ENCODE data around the gene C2CD2L. TPM values are rescaled to one million over a fixed set of nuclear protein-coding genes. Genes with fewer than 3 reads are reported as not detected.

The C2CD2L gene
- total and polyA plus RNA-seq, 10 of the 15 experiments (the other 5 are each of a cell fraction or from before 2014, with no cell fraction given): 0.21 to 9.6 (median 5.1) TPM

GRCh38 chr11:119101759-119102423 is 5.3 kb upstream of the C2CD2L start, which contains the start of gene DPAGT1 (continued):
- TF ChIP-seq REST (IDR thresholded peaks at IDR 0.05; ENCODE audit: low read depth, low read length) (no peak), RUNX3 (IDR thresholded peaks at IDR 0.05; ENCODE audit: low read length) (peak; percentile 44), CBFB (IDR thresholded peaks at IDR 0.05; ENCODE audit: low read depth) (peak; percentile 35; the same call in 1 of the 2 replicates), SIN3A (IDR thresholded peaks at IDR 0.05; ENCODE audit: low read depth, low read length) (peak; percentile 93), POLR2A (IDR thresholded peaks at IDR 0.05; ENCODE audit: low read depth, low read length) (peak; percentile 59; the same call in 1 of the 2 replicates), IRF5 (IDR thresholded peaks at IDR 0.05; ENCODE audit: borderline replicate concordance) (no peak), ZNF622 (IDR thresholded peaks at IDR 0.05) (no peak), IRF4 (IDR thresholded peaks at IDR 0.05; ENCODE audit: low read depth, low read length) (peak; percentile 50), SP1 (IDR thresholded peaks at IDR 0.05; ENCODE audit: low read depth, low read length) (peak; percentile 52), MXI1 (IDR thresholded peaks at IDR 0.05; ENCODE audit: low read depth, low read length) (peak; percentile 94; the same call in 1 of the 2 replicates), EP300 (IDR thresholded peaks at IDR 0.05; ENCODE audit: borderline replicate concordance in 1 of 2, control insufficient read depth in 1 of 2, low read depth in 2 of 2, low read length in 2 of 2) (no peak), HCFC1 (IDR thresholded peaks at IDR 0.05; ENCODE audit: low read length) (peak; percentile 82), FOXM1 (IDR thresholded peaks at IDR 0.05; ENCODE audit: low read depth, low read length) (no peak), PML (IDR thresholded peaks at IDR 0.05; ENCODE audit: low read length) (no peak), STAT1 (conservative IDR thresholded peaks at IDR 0.05) (no peak; the same call in 1 of the 2 replicates), BRCA1 (IDR thresholded peaks at IDR 0.05; ENCODE audit: low read depth, low read length) (no peak), RB1 (IDR thresholded peaks at IDR 0.05; ENCODE audit: borderline replicate concordance) (0 out of 2 replicates have a peak, but pooled peaks have one; percentile 65), CHD2 (IDR thresholded peaks at IDR 0.05; ENCODE audit: borderline replicate concordance, low read depth, low read length) (no peak; the same call in 1 of the 2 replicates), TAF1 (IDR thresholded peaks at IDR 0.05; ENCODE audit: borderline replicate concordance, low read depth, low read length) (peak; percentile 85; the same call in 1 of the 2 replicates)
- TF ChIP-seq, protein P1, sequence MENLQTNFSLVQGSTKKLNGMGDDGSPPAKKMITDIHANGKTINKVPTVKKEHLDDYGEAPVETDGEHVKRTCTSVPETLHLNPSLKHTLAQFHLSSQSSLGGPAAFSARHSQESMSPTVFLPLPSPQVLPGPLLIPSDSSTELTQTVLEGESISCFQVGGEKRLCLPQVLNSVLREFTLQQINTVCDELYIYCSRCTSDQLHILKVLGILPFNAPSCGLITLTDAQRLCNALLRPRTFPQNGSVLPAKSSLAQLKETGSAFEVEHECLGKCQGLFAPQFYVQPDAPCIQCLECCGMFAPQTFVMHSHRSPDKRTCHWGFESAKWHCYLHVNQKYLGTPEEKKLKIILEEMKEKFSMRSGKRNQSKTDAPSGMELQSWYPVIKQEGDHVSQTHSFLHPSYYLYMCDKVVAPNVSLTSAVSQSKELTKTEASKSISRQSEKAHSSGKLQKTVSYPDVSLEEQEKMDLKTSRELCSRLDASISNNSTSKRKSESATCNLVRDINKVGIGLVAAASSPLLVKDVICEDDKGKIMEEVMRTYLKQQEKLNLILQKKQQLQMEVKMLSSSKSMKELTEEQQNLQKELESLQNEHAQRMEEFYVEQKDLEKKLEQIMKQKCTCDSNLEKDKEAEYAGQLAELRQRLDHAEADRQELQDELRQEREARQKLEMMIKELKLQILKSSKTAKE (IDR thresholded peaks at IDR 0.05; ENCODE audit: low read depth, poor library complexity, severe bottlenecking): peak; percentile 63
- TF ChIP-seq, protein P2, sequence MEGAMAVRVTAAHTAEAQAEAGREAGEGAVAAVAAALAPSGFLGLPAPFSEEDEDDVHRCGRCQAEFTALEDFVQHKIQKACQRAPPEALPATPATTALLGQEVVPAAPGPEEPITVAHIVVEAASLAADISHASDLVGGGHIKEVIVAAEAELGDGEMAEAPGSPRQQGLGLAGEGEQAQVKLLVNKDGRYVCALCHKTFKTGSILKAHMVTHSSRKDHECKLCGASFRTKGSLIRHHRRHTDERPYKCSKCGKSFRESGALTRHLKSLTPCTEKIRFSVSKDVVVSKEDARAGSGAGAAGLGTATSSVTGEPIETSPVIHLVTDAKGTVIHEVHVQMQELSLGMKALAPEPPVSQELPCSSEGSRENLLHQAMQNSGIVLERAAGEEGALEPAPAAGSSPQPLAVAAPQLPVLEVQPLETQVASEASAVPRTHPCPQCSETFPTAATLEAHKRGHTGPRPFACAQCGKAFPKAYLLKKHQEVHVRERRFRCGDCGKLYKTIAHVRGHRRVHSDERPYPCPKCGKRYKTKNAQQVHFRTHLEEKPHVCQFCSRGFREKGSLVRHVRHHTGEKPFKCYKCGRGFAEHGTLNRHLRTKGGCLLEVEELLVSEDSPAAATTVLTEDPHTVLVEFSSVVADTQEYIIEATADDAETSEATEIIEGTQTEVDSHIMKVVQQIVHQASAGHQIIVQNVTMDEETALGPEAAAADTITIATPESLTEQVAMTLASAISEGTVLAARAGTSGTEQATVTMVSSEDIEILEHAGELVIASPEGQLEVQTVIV (IDR thresholded peaks at IDR 0.05; ENCODE audit: borderline replicate concordance, partially characterized antibody): peak; percentile 86
